Vagina (tissue), 2 donors: ENCODE data around the gene MEN1. TPM values are rescaled to one million over a fixed set of nuclear protein-coding genes. Genes with fewer than 3 reads are reported as not detected.

ENCODE experiments used
- DNase-seq, 2 donors: peaks; one replicate each; pipeline ENCODE4 v3.0.0-alpha.2; 2017; ENCODE audit errors: extremely low spot score in 2 of 2
- H3K27ac ChIP-seq: fragments of 200-600 bp; sonication (generic); one replicate; pipeline ENCODE4 v1.5.1; 2019
- H3K27me3 ChIP-seq: fragments of 200-600 bp; sonication (generic); one replicate; pipeline ENCODE4 v1.5.1; 2019
- H3K36me3 ChIP-seq, 2 donors: fragments of 200-600 bp; sonication (generic); one replicate each; pipeline ENCODE4 v1.5.1; 2017 to 2019
- H3K4me1 ChIP-seq: fragments of 200-600 bp; sonication (generic); one replicate; pipeline ENCODE4 v1.5.1; 2019
- H3K4me3 ChIP-seq, 2 donors: fragments of 200-600 bp; sonication (generic); 1 replicate in 1 of 2; 2 replicates in 1 of 2; pipeline ENCODE4 v1.5.1; 2016 to 2019
- H3K9me3 ChIP-seq: fragments of 200-600 bp; sonication (generic); one replicate; pipeline ENCODE4 v1.5.1; 2019
- POLR2A ChIP-seq, 2 donors: fragments of 450-650 bp; IDR thresholded peaks; one replicate each; pipeline ENCODE4 v1.6.1; 2017; ENCODE audit warnings: antibody characterized with exemption in 2 of 2, mild to moderate bottlenecking in 2 of 2, moderate library complexity in 2 of 2
- POLR2AphosphoS5 ChIP-seq, 2 donors: sonication (generic); formaldehyde crosslinking; IDR thresholded peaks; one replicate each; pipeline ENCODE4 v1.9.0; 2017; ENCODE audit warnings: antibody characterized with exemption in 2 of 2, mild to moderate bottlenecking in 2 of 2, low read depth in 1 of 2; ENCODE audit not compliant: insufficient read depth in 1 of 2
- intact Hi-C: fragments of 100-400 bp; cut with DNase I; formaldehyde crosslinking; loops from one replicate; pipeline ENCODE4 v1.15.1; 2023
- total RNA-seq: library from RNA; depleted of rRNA; stranded (reverse); fragments of >200 nt; gene quantifications from one replicate; pipeline ENCODE4 v1.2.3, GENCODE V29; 2016
- TF ChIP-seq, protein P1 (sequence below), 3 experiments: fragments of 450-650 bp in 2 of 3; fragments of 200-600 bp in 1 of 3; sonication (generic) in 1 of 3; IDR thresholded peaks; one replicate each; pipeline ENCODE4 v1.5.1; 2017 to 2019; ENCODE audit warnings: antibody characterized with exemption in 3 of 3, mild to moderate bottlenecking in 2 of 3, moderate library complexity in 2 of 3

Gene MEN1
- total RNA-seq, 1 donor from 2014 or later: 27.0 TPM

- intact Hi-C loops: no loop called here
- Histone ChIP-seq H3K9me3 (no peaks in the 10 kb centered on the region), H3K36me3 (peaks cover 12 to 89% of the 10 kb centered on the region in 2 donors), H3K27ac (no peak overlapping the region), H3K4me1 (peaks cover 57% of the 10 kb centered on the region), H3K27me3 (no peaks in the 10 kb centered on the region), H3K4me3 (no peak overlapping the region)
- no peak for TF ChIP-seq POLR2AphosphoS5 (IDR thresholded peaks at IDR 0.05; ENCODE audit: insufficient read depth in 1 of 2, low read depth in 1 of 2)
- no peak for TF ChIP-seq POLR2A (IDR thresholded peaks at IDR 0.05)
- TF ChIP-seq, protein P1, sequence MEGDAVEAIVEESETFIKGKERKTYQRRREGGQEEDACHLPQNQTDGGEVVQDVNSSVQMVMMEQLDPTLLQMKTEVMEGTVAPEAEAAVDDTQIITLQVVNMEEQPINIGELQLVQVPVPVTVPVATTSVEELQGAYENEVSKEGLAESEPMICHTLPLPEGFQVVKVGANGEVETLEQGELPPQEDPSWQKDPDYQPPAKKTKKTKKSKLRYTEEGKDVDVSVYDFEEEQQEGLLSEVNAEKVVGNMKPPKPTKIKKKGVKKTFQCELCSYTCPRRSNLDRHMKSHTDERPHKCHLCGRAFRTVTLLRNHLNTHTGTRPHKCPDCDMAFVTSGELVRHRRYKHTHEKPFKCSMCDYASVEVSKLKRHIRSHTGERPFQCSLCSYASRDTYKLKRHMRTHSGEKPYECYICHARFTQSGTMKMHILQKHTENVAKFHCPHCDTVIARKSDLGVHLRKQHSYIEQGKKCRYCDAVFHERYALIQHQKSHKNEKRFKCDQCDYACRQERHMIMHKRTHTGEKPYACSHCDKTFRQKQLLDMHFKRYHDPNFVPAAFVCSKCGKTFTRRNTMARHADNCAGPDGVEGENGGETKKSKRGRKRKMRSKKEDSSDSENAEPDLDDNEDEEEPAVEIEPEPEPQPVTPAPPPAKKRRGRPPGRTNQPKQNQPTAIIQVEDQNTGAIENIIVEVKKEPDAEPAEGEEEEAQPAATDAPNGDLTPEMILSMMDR (IDR thresholded peaks at IDR 0.05): no peak
- DNase-seq: no peak
Observed at GRCh38 chr11:64772303-64773018, 37.9 kb downstream of the MEN1 start.

DNA sequence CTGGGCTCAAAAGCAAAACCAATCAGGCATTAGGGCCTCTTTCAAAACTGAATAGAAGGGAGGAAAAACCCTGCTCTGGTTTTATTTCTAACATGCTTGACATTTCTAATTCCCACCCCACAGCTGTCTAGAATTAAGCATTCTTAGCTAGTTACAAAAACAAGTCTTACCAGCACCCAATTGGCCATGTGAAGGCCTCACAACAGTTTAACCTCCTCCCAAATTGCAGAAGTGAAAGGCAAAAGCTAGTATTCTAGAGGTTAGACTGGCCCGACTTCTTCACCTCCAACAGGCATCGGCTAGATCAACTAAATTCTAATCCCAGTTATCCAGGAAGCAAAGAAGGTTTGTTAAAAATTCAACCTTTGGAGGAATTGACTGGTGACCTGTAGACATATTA lies 38.5 kb downstream of the MEN1 start:
- TF ChIP-seq POLR2AphosphoS5 (IDR thresholded peaks at IDR 0.05; ENCODE audit: insufficient read depth in 1 of 2, low read depth in 1 of 2) (no peak), POLR2A (IDR thresholded peaks at IDR 0.05) (no peak)
- TF ChIP-seq, protein P1 (IDR thresholded peaks at IDR 0.05): no peak
- H3K27ac ChIP-seq: no peak overlapping the region
- no peaks in the 10 kb centered on the region for H3K9me3 ChIP-seq
- H3K36me3 ChIP-seq: peaks cover 12 to 95% of the 10 kb centered on the region in 2 donors
- H3K27me3 ChIP-seq: no peaks in the 10 kb centered on the region
- peaks cover 52% of the 10 kb centered on the region for H3K4me1 ChIP-seq
- intact Hi-C loops: no loop called here
- DNase-seq: no peak
- no peak overlapping the region for H3K4me3 ChIP-seq

DNA sequence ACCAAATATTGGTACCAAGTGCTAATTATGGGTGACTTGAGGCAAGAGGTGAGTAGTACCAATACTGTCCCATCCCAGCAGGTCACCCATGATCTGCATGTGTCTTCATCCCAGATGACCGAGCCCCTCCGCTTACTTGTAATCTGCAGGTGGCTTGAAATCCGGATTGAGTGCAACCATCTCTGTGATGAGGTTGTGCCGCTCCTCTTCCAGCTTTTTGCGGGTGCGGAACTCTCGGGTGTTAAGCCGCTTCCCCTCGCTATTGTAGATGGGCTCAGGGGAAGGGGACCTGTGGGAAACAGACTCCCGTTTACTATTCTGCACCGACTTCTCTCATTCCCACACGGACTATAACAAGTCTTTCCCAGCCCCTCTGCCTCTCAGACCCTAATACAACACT lies 40.2 kb downstream of the MEN1 start:
- Histone ChIP-seq H3K27me3 (no peaks in the 10 kb centered on the region), H3K4me3 (no peak overlapping the region), H3K4me1 (peaks cover 38% of the 10 kb centered on the region), H3K9me3 (no peaks in the 10 kb centered on the region), H3K36me3 (peaks cover 12 to 98% of the 10 kb centered on the region in 2 donors), H3K27ac (no peak overlapping the region)
- intact Hi-C loops: no loop called here
- DNase-seq: no peak
- TF ChIP-seq, protein P1 (IDR thresholded peaks at IDR 0.05): no peak
- no peak for TF ChIP-seq POLR2AphosphoS5 (IDR thresholded peaks at IDR 0.05; ENCODE audit: insufficient read depth in 1 of 2, low read depth in 1 of 2)
- TF ChIP-seq POLR2A (IDR thresholded peaks at IDR 0.05): no peak

GRCh38 chr11:64769283-64769682 lies 41.1 kb downstream of the MEN1 start:
- TF ChIP-seq POLR2AphosphoS5 (IDR thresholded peaks at IDR 0.05; ENCODE audit: insufficient read depth in 1 of 2, low read depth in 1 of 2): no peak
- no peak overlapping the region for H3K4me3 ChIP-seq
- DNase-seq: no peak
- peaks cover 38% of the 10 kb centered on the region for H3K4me1 ChIP-seq
- H3K27me3 ChIP-seq: no peaks in the 10 kb centered on the region
- no peaks in the 10 kb centered on the region for H3K9me3 ChIP-seq
- no peak overlapping the region for H3K27ac ChIP-seq
- peaks cover 12 to 98% of the 10 kb centered on the region in 2 donors for H3K36me3 ChIP-seq
- intact Hi-C loops: no loop called here

GRCh38 chr11:64768300-64768694 lies 42.1 kb downstream of the MEN1 start:
- Histone ChIP-seq H3K27ac (no peak overlapping the region), H3K36me3 (peaks cover 12 to 98% of the 10 kb centered on the region in 2 donors), H3K9me3 (no peaks in the 10 kb centered on the region), H3K4me3 (no peak overlapping the region), H3K27me3 (no peaks in the 10 kb centered on the region), H3K4me1 (peaks cover 38% of the 10 kb centered on the region)
- no peak for DNase-seq
- TF ChIP-seq POLR2A (IDR thresholded peaks at IDR 0.05): no peak
- TF ChIP-seq, protein P1 (IDR thresholded peaks at IDR 0.05): no peak
- no peak for TF ChIP-seq POLR2AphosphoS5 (IDR thresholded peaks at IDR 0.05; ENCODE audit: insufficient read depth in 1 of 2, low read depth in 1 of 2)
- intact Hi-C loops: no loop called here
